Skin of body (tissue), 3 donors: Measurements from ENCODE around the gene ENPEP. TPM values are rescaled to one million over a fixed set of nuclear protein-coding genes. Genes with fewer than 3 reads are reported as not detected.

Source experiments
- DNase-seq: peaks from one replicate; lab custom pipeline; 2025; lab: John Stamatoyannopoulos, UW
- small RNA-seq: library from RNA; depleted of rRNA; stranded (forward); fragments of <200 nt; gene quantifications from one replicate; pipeline ENCODE3, GENCODE V24; 2014; ENCODE audit warnings: low replicate concordance
- total RNA-seq: library from RNA; depleted of rRNA; stranded (reverse); fragments of >200 nt; gene quantifications from one replicate; pipeline ENCODE4 v1.2.3, GENCODE V29; 2014

Gene ENPEP
- total RNA-seq, 1 donor from 2014 or later, result 26.7 TPM

- no peak for DNase-seq
Observed at GRCh38 chr4:110605077-110605476, 129.1 kb downstream of the ENPEP start.

DNA sequence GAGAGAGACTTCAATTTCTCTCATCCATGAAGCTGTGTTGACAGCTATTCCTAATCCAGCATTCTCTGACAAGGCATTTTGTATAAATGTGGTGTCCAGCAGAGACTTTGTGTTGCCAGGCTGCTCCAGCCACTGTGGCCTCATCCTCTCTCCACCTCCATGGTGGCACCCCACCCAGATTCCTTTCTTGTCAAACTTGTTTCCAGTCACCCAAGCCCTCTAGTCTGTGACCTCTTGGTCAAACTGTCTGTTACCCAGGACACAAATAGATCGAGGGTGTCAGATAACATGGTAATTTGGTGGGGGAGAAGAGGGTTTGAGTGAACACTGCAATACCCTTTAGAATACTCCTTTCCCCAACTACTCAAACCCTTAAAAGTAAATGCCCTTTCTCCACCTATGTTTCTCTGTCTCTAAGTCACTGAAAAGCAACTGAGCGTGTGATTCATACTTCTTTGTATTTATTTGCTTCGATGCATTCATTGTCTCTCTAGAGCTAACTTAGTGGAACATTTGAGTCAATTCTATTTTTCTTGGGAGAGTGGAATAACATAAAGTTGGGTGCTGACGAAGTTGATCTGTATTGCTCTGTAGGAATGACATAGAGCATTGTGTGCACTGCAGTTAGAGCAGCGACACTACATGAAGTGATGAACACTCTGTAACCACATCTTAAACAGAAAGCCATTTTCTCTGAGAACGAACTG, 133.2 kb downstream of the ENPEP start:
- DNase-seq, result no peak

DNA sequence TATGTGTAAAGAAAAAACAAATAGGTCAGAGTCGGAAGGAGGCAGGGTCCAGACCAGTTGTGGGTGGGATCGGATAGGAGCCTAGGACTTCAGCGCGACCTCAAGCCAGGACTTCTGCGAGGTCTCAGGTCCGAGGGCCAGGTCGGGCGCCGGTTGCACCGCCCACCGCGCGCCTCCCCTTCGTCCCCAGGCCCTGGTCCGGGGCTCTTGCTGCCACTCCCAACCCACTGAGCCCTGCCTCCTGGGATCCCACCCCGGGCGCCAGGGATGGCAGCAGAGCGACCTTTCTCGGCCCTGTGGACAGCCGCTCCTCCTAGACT, 134.6 kb downstream of the ENPEP start:
- no peak for DNase-seq

GRCh38 chr4:110610940-110611831, 135.2 kb downstream of the ENPEP start:
- DNase-seq, result no peak

DNA sequence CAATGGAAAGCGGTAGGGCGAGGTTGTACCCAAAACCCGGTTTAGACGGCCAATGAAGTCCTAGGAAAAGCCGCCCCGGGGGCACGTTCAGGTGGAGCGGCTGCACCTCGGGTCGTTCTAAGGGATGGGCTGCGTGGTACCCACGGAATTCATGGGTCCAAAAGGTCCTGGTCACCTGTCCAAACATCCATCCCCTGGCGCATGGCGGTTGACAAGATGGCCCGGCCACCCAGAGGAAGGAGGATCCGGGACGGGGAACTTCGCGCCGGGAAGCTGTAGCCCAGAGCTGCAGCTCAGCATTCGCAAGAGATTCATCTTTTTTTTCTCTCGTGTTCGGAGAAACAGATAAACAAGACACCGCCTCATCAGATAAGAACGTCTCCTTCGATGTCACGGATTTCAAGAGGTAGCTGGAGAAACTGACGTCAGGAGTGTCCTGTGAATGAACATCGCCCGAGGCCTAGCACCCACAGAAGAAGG, 136.1 kb downstream of the ENPEP start:
- DNase-seq, result no peak

GRCh38 chr4:110612631-110613269, 136.8 kb downstream of the ENPEP start:
- DNase-seq, result no peak

GRCh38 chr4:110613745-110614144, 137.8 kb downstream of the ENPEP start:
- no peak for DNase-seq

GRCh38 chr4:110614173-110614963, 138.4 kb downstream of the ENPEP start:
- DNase-seq, result no peak

Small RNA genes within 50 kb of the gene (small RNA-seq; reads per million reads assigned to genes)
- not detected for gene RF00494

Other genes starting within 250 kb of the ENPEP start
- gene PITX2, start 146.9 kb downstream of the ENPEP start, total RNA-seq, result 10.6 TPM